Gastrocnemius medialis (tissue), 4 donors: ENCODE data around the gene P2RX1. TPM values are rescaled to one million over a fixed set of nuclear protein-coding genes. Genes with fewer than 3 reads are reported as not detected.
"Not testable (repeated sequence)": the region's sequence is repeated elsewhere in the genome, so short reads cannot be mapped to it uniquely, and the experiment has no call there.

Source experiments
- ATAC-seq, 2 donors: fragments of 150-250 bp; one replicate each; pipeline ENCODE4 v1.9.1; 2016
- DNase-seq, 2 donors: peaks; one replicate each; pipeline ENCODE4 v3.0.0-alpha.2; 2019
- H3K27ac ChIP-seq, 4 donors: fragments of 200-600 bp; sonication (generic); 1 replicate in 1 of 4; 2 replicates in 3 of 4; pipeline ENCODE4 v1.5.1; 2016 to 2018; ENCODE audit warnings: mild to moderate bottlenecking in 2 of 4, moderate library complexity in 1 of 4
- H3K27me3 ChIP-seq, 3 donors: fragments of 200-600 bp; sonication (generic) in 2 of 3; 1 replicate in 1 of 3; 2 replicates in 2 of 3; pipeline versions ENCODE4 v1.5.1 to v1.6.0; 2016 to 2019; ENCODE audit warnings: mild to moderate bottlenecking in 1 of 3, moderate library complexity in 1 of 3
- H3K36me3 ChIP-seq, 2 donors: fragments of 200-600 bp; sonication (generic) in 1 of 2; one replicate each; pipeline ENCODE4 v1.5.1; 2017 to 2018
- H3K4me1 ChIP-seq, 2 donors: fragments of 200-600 bp; sonication (generic) in 1 of 2; one replicate each; pipeline ENCODE4 v1.5.1; 2016 to 2017; ENCODE audit warnings: mild to moderate bottlenecking in 2 of 2
- H3K4me3 ChIP-seq, 4 donors: fragments of 200-600 bp; sonication (generic) in 3 of 4; 1 replicate in 1 of 4; 2 replicates in 3 of 4; pipeline ENCODE4 v1.5.1; 2016 to 2019; ENCODE audit warnings: mild to moderate bottlenecking in 2 of 4
- H3K9me3 ChIP-seq, 3 donors: fragments of 200-600 bp; sonication (generic) in 2 of 3; 1 replicate in 1 of 3; 2 replicates in 2 of 3; pipeline ENCODE4 v1.5.1; 2016 to 2019
- POLR2A ChIP-seq, 2 donors: fragments of 450-650 bp; IDR thresholded peaks; one replicate each; pipeline ENCODE4 v1.6.1; 2017; ENCODE audit warnings: antibody characterized with exemption in 2 of 2, mild to moderate bottlenecking in 2 of 2, moderate library complexity in 2 of 2
- in situ Hi-C, 4 donors: fragments of 200-750 bp; cut with MboI; loops; one replicate each; pipeline versions ENCODE4 v1.15.0 to v1.8.0; 2017; ENCODE audit warnings: low sequenced_read_pairs in 4 of 4
- intact Hi-C: fragments of 100-400 bp; cut with DNase I; formaldehyde crosslinking; loops from one replicate; pipeline ENCODE4 v1.15.1; 2023; ENCODE audit warnings: low total_unique reads
- total RNA-seq, 4 donors: library from RNA; depleted of rRNA; stranded (reverse); fragments of >200 nt; gene quantifications; one replicate each; pipeline versions ENCODE4 v1.1.0 to v1.2.3, GENCODE V29; 2016
- TF ChIP-seq, protein P1 (sequence below), 5 experiments: fragments of 450-650 bp in 3 of 5; fragments of 200-600 bp in 2 of 5; sonication (generic) in 2 of 5; IDR thresholded peaks in 4 of 5; conservative IDR thresholded peaks in 1 of 5; 1 replicate in 4 of 5; 2 replicates in 1 of 5; pipeline ENCODE4 v1.5.1; 2016 to 2019; ENCODE audit warnings: antibody characterized with exemption in 5 of 5, mild to moderate bottlenecking in 3 of 5, moderate library complexity in 3 of 5

The P2RX1 gene
- total RNA-seq, 4 donors from 2014 or later: 0.25 to 0.59 (median 0.38) TPM; not detected in 1

- no peak for ATAC-seq
- in situ Hi-C loops: loop anchor here in 1 of 4 donors (10.0 kb wide), 1 partner anchor 53 kb away; the partner anchor contains the start of gene P2RX1
- H3K27ac ChIP-seq: no peak overlapping the region
- no peaks in the 10 kb centered on the region for H3K9me3 ChIP-seq
- intact Hi-C loops: loop anchor here (2.0 kb wide), 1 partner anchor 51 kb away; no protein-coding TSS in a partner anchor
- DNase-seq: no peak
- no peaks in the 10 kb centered on the region for H3K4me1 ChIP-seq
- no peak overlapping the region for H3K4me3 ChIP-seq
- H3K27me3 ChIP-seq: no peaks in the 10 kb centered on the region
- H3K36me3 ChIP-seq: no peaks in the 10 kb centered on the region
- no peak for TF ChIP-seq POLR2A (IDR thresholded peaks at IDR 0.05)
- TF ChIP-seq, protein P1, sequence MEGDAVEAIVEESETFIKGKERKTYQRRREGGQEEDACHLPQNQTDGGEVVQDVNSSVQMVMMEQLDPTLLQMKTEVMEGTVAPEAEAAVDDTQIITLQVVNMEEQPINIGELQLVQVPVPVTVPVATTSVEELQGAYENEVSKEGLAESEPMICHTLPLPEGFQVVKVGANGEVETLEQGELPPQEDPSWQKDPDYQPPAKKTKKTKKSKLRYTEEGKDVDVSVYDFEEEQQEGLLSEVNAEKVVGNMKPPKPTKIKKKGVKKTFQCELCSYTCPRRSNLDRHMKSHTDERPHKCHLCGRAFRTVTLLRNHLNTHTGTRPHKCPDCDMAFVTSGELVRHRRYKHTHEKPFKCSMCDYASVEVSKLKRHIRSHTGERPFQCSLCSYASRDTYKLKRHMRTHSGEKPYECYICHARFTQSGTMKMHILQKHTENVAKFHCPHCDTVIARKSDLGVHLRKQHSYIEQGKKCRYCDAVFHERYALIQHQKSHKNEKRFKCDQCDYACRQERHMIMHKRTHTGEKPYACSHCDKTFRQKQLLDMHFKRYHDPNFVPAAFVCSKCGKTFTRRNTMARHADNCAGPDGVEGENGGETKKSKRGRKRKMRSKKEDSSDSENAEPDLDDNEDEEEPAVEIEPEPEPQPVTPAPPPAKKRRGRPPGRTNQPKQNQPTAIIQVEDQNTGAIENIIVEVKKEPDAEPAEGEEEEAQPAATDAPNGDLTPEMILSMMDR (IDR thresholded peaks at IDR 0.05 in 4 of 5, conservative IDR thresholded peaks at IDR 0.05 in 1 of 5): no peak
These were observed 54.2 kb downstream of the P2RX1 start for GRCh38 chr17:3861761-3862681.

DNA sequence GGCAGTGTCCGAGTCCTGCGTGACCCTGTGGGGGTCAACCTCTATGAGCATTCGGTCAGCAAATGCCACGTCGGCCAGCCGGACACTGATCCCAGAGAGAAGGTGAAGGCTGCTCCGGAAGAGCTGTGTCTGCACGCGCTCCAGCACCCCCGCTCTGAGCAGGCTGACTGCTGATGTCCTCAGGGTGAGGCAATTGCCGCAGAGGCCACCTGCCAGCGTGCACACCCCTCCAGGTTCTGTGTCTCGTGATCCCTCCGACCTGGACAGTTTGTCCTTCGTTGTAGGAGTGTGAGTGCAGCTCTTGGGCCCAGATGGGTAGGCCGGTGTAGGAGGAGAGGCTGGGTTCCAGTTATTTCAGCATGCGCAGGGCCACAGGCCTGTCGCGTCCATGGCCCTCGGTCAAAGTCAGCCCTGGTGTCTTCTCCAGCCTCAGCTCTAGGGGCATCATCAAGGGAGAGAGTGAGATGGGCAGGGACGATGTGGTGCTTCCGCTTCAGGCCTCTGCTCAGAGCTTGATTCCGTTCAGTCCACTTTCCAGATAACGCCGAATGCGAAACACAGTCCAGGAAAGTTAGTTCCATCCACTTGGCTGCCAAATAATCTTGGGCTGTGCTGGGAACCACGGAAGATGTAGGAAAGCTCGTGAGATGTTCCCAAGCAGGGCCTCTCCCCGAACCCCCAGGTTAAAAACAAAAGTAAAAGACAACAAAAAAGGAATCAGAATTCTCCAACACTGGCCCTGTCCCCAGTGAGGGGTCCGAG is 55.1 kb downstream of the P2RX1 start:
- Histone ChIP-seq H3K4me1 (no peaks in the 10 kb centered on the region), H3K4me3 (no peak overlapping the region), H3K36me3 (no peaks in the 10 kb centered on the region), H3K27me3 (no peaks in the 10 kb centered on the region), H3K9me3 (no peaks in the 10 kb centered on the region), H3K27ac (no peak overlapping the region)
- DNase-seq (no peak), ATAC-seq (no peak)
- no peak for TF ChIP-seq POLR2A (IDR thresholded peaks at IDR 0.05)
- TF ChIP-seq, protein P1 (IDR thresholded peaks at IDR 0.05 in 4 of 5, conservative IDR thresholded peaks at IDR 0.05 in 1 of 5): no peak
- in situ Hi-C loops (loop anchor here in 1 of 4 donors (10.0 kb wide), 1 partner anchor 54 kb away; the partner anchor contains the start of gene P2RX1), intact Hi-C loops (no loop called here)

DNA sequence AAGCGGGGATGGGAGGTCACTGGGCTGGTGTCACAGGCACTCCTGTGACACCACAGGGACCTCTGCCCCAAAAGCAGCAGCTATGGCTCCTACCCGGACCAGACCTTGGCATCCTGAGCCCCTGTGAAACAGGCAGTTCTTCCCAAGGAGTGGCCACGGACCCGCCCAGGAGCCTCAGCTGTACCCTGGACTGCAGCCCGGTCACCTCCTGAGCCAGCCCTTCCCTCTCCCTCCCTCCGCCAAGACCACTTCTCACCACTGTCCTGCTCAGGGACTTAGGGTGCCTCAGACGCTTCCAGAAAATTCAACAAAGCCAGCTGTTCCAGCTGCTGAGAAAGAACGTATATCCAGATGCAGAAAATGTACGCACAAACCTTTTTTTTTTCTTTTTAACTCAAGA is 56.3 kb downstream of the P2RX1 start:
- no peaks in the 10 kb centered on the region for H3K9me3 ChIP-seq
- ATAC-seq (no peak), DNase-seq (no peak)
- H3K4me1 ChIP-seq: no peaks in the 10 kb centered on the region
- in situ Hi-C loops: loop anchor here in 1 of 4 donors (10.0 kb wide), 1 partner anchor 55 kb away; the partner anchor contains the start of gene P2RX1
- intact Hi-C loops: no loop called here
- H3K36me3 ChIP-seq: no peaks in the 10 kb centered on the region
- TF ChIP-seq, protein P1 (IDR thresholded peaks at IDR 0.05 in 4 of 5, conservative IDR thresholded peaks at IDR 0.05 in 1 of 5): no peak
- TF ChIP-seq POLR2A (IDR thresholded peaks at IDR 0.05): no peak
- H3K27me3 ChIP-seq: no peaks in the 10 kb centered on the region
- H3K27ac ChIP-seq: no peak overlapping the region
- no peak overlapping the region for H3K4me3 ChIP-seq

DNA sequence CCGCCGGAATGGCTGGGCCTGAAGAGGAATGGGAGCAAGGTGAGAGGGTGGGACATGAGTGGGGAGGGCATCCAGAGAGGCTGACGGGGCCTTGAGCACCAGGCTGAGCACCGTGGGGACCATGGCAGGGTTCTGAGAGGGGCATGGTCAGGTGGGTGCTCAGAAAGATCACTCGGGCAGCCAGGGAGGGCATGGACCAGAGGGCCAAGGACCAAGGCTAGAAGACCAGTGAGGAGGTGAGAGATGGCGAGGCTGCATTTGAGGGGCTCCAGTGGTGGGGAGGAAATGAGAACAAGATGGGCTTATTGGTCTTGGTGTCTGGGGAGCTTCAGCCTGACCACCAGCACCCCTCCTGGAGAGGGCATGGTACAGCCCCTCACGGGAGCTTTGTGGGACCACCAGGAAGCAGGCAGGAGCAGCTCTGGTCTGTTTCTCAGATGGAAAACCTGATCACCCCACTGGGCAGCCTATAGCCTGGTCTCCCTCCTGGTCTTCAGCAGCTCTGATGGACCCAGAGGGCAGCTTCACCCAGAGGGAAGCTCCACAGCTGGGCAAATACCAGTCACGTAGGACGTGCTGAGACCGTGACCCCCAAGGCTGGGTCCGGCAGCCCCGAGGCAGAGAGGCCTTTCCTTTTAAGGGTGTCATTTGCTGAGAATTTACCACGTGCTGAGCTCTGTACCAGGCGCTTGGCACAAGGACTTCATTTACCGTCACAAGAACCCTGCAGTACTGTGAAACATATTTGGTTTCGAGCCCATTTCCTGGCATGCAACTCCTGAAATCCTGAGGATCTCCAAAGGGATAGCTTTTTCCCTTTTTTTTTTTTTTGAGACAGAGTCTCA is 58.8 kb downstream of the P2RX1 start:
- Histone ChIP-seq H3K9me3 (no peaks in the 10 kb centered on the region), H3K36me3 (no peaks in the 10 kb centered on the region), H3K4me1 (no peaks in the 10 kb centered on the region), H3K27ac (no peak overlapping the region), H3K27me3 (no peaks in the 10 kb centered on the region), H3K4me3 (no peak overlapping the region)
- no peak for TF ChIP-seq POLR2A (IDR thresholded peaks at IDR 0.05)
- TF ChIP-seq, protein P1 (IDR thresholded peaks at IDR 0.05 in 4 of 5, conservative IDR thresholded peaks at IDR 0.05 in 1 of 5): no peak
- ATAC-seq (no peak), DNase-seq (no peak)
- intact Hi-C loops: no loop called here
- in situ Hi-C loops: no loop called here

GRCh38 chr17:3854204-3854603 is 62.1 kb downstream of the P2RX1 start:
- H3K27ac ChIP-seq, intact Hi-C loops, ATAC-seq, H3K4me3 ChIP-seq, H3K4me1 ChIP-seq, H3K27me3 ChIP-seq, in situ Hi-C loops, H3K36me3 ChIP-seq, H3K9me3 ChIP-seq, DNase-seq: not testable (repeated sequence)
